ENCODE measurements around the gene RBM6. TPM values are rescaled to one million over a fixed set of nuclear protein-coding genes. Genes with fewer than 3 reads are reported as not detected.
"Not testable (repeated sequence)": the region's sequence is repeated elsewhere in the genome, so short reads cannot be mapped to it uniquely, and the experiment has no call there.

The RBM6 gene
- total RNA-seq, 1 experiment from 2014 or later: 55.9 TPM

DNA sequence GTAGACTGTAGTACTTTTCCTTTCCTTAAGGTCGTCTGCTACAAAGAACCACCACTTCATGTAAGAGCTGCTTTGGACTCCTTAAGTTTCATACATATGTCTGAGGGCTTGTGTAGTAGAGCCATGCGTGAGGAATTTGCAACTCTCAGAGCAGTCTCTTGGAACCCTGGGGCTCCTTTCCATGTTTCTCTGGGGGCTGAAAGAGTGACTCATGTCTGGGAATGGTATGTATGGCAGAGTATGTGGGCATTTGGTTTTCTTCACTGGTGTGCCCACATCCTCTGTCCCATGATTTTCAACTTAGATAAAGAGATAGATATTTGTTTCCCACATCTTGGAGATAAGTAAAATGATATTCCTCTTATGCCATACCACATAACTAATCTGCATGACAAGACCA, 128.2 kb downstream of the RBM6 start:
- Histone ChIP-seq H3K9me3 (ENCODE audit: low read depth, low read length, poor library complexity, severe bottlenecking) (no peaks in the 10 kb centered on the region), H3K4me3 (ENCODE audit: low read depth, low read length, poor library complexity, severe bottlenecking) (no peak overlapping the region), H3K27me3 (replicated peaks; ENCODE audit: insufficient read depth, low read depth, low read length, poor library complexity) (no peaks in the 10 kb centered on the region), H3K36me3 (ENCODE audit: insufficient read depth, low read length, poor library complexity, severe bottlenecking) (peaks cover 24% of the 10 kb centered on the region), H3K27ac (ENCODE audit: low read depth, low read length, poor library complexity, severe bottlenecking) (no peak overlapping the region), H3K4me1 (ENCODE audit: insufficient read depth, low read length, poor library complexity, severe bottlenecking) (no peaks in the 10 kb centered on the region)
- TF ChIP-seq, protein P1, sequence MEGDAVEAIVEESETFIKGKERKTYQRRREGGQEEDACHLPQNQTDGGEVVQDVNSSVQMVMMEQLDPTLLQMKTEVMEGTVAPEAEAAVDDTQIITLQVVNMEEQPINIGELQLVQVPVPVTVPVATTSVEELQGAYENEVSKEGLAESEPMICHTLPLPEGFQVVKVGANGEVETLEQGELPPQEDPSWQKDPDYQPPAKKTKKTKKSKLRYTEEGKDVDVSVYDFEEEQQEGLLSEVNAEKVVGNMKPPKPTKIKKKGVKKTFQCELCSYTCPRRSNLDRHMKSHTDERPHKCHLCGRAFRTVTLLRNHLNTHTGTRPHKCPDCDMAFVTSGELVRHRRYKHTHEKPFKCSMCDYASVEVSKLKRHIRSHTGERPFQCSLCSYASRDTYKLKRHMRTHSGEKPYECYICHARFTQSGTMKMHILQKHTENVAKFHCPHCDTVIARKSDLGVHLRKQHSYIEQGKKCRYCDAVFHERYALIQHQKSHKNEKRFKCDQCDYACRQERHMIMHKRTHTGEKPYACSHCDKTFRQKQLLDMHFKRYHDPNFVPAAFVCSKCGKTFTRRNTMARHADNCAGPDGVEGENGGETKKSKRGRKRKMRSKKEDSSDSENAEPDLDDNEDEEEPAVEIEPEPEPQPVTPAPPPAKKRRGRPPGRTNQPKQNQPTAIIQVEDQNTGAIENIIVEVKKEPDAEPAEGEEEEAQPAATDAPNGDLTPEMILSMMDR (conservative IDR thresholded peaks at IDR 0.05; ENCODE audit: low read depth, low read length): no peak
- TF ChIP-seq EZH2 (IDR thresholded peaks at IDR 0.05; ENCODE audit: borderline replicate concordance, low read depth, low read length, poor library complexity, severe bottlenecking): no peak
- POLR2A ChIA-PET (ENCODE audit: low non-redundant PET): no interaction called here
- DNase-seq (ENCODE audit: low spot score): no peak
- BruUV-seq (replicated peaks): no TSS peak
- CTCF ChIA-PET: no interaction called here
- intact Hi-C loops (cut with micrococcal nuclease; ENCODE audit: unreplicated experiment): no loop called here

DNA sequence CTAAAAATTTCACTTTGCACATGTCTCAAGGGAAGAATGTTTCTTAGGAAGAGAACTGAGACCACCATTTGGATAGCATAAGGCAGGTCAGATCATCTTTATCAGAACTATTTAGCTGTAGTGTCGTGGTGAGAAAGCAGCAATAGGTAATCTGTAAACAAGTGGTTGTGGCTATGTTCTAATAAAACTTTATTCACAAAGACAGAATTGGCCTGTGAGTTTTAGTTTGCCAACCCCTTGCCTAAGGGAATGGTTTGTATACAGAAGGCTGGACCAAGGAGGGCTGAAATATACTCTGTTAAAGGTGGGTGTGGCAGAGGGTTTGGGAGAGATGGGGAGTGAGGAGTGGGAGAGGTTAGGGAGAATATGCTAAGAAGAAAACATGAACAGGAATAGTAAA, 138.1 kb downstream of the RBM6 start:
- ChIA-PET POLR2A (ENCODE audit: low non-redundant PET) (no interaction called here), CTCF (no interaction called here)
- Histone ChIP-seq H3K9me3 (ENCODE audit: low read depth, low read length, poor library complexity, severe bottlenecking) (no peaks in the 10 kb centered on the region), H3K27me3 (replicated peaks; ENCODE audit: insufficient read depth, low read depth, low read length, poor library complexity) (no peaks in the 10 kb centered on the region), H3K4me1 (ENCODE audit: insufficient read depth, low read length, poor library complexity, severe bottlenecking) (no peaks in the 10 kb centered on the region), H3K27ac (ENCODE audit: low read depth, low read length, poor library complexity, severe bottlenecking) (no peak overlapping the region), H3K4me3 (ENCODE audit: low read depth, low read length, poor library complexity, severe bottlenecking) (no peak overlapping the region), H3K36me3 (ENCODE audit: insufficient read depth, low read length, poor library complexity, severe bottlenecking) (peaks cover under 1% of the 10 kb centered on the region)
- intact Hi-C loops (cut with micrococcal nuclease; ENCODE audit: unreplicated experiment): no loop called here
- TF ChIP-seq EZH2 (IDR thresholded peaks at IDR 0.05; ENCODE audit: borderline replicate concordance, low read depth, low read length, poor library complexity, severe bottlenecking): no peak
- TF ChIP-seq, protein P1 (conservative IDR thresholded peaks at IDR 0.05; ENCODE audit: low read depth, low read length): no peak
- no TSS peak for BruUV-seq (replicated peaks)
- no peak for DNase-seq (ENCODE audit: low spot score)

DNA sequence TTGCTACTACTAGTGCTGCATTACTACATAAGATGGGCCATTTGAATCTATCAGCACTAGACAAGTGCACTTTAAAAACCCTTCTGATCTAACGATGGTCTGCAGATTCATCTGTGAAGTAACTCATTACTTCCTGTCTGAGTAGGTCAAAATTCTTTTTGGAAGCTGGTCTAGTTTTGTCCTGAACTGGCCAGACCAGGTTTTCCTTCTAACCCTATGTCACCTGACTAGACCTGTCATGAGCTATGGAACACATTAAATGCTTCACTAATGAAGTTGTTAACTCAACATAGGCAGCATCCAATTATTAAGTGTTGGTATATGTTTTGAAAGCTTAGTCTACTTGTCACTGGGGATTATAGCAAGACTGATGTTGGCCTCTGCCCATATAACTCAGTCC, 138.7 kb downstream of the RBM6 start:
- DNase-seq (ENCODE audit: low spot score): no peak
- TF ChIP-seq, protein P1 (conservative IDR thresholded peaks at IDR 0.05; ENCODE audit: low read depth, low read length): no peak
- TF ChIP-seq EZH2 (IDR thresholded peaks at IDR 0.05; ENCODE audit: borderline replicate concordance, low read depth, low read length, poor library complexity, severe bottlenecking): no peak
- H3K4me3 ChIP-seq (ENCODE audit: low read depth, low read length, poor library complexity, severe bottlenecking): no peak overlapping the region
- no TSS peak for BruUV-seq (replicated peaks)
- ChIA-PET POLR2A (ENCODE audit: low non-redundant PET) (no interaction called here), CTCF (no interaction called here)
- no peak overlapping the region for H3K27ac ChIP-seq (ENCODE audit: low read depth, low read length, poor library complexity, severe bottlenecking)
- intact Hi-C loops (cut with micrococcal nuclease; ENCODE audit: unreplicated experiment): no loop called here
- no peaks in the 10 kb centered on the region for H3K27me3 ChIP-seq (replicated peaks; ENCODE audit: insufficient read depth, low read depth, low read length, poor library complexity)
- H3K9me3 ChIP-seq (ENCODE audit: low read depth, low read length, poor library complexity, severe bottlenecking): no peaks in the 10 kb centered on the region
- no peaks in the 10 kb centered on the region for H3K4me1 ChIP-seq (ENCODE audit: insufficient read depth, low read length, poor library complexity, severe bottlenecking)
- H3K36me3 ChIP-seq (ENCODE audit: insufficient read depth, low read length, poor library complexity, severe bottlenecking): no peaks in the 10 kb centered on the region

DNA sequence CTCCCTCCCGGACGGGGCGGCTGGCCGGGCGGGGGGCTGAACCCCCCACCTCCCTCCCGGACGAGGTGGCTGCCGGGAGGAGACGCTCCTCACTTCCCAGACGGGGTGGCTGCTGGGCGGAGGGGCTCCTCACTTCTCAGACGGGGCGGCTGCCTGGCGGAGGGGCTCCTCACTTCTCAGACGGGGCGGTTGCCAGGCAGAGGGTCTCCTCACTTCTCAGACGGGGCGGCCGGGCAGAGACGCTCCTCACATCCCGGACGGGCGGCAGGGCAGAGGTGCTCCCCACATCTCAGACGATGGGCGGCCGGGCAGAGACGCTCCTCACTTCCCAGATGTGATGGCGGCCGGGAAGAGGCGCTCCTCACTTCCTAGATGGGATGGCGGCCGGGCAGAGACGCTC, 145.0 kb downstream of the RBM6 start:
- H3K36me3 ChIP-seq (ENCODE audit: insufficient read depth, low read length, poor library complexity, severe bottlenecking); DNase-seq (ENCODE audit: low spot score); BruUV-seq (replicated peaks); H3K9me3 ChIP-seq (ENCODE audit: low read depth, low read length, poor library complexity, severe bottlenecking); H3K4me3 ChIP-seq (ENCODE audit: low read depth, low read length, poor library complexity, severe bottlenecking); H3K27me3 ChIP-seq (replicated peaks; ENCODE audit: insufficient read depth, low read depth, low read length, poor library complexity); CTCF ChIA-PET; H3K27ac ChIP-seq (ENCODE audit: low read depth, low read length, poor library complexity, severe bottlenecking); H3K4me1 ChIP-seq (ENCODE audit: insufficient read depth, low read length, poor library complexity, severe bottlenecking); intact Hi-C loops (cut with micrococcal nuclease; ENCODE audit: unreplicated experiment); POLR2A ChIA-PET (ENCODE audit: low non-redundant PET): not testable (repeated sequence)

All from A673 (cell line).